GM08714 (cell line): ENCODE data around the gene SPATA31E1.
"Not testable (repeated sequence)": the region's sequence is repeated elsewhere in the genome, so short reads cannot be mapped to it uniquely, and the experiment has no call there.

Experiments
- H3K4me3 ChIP-seq: fragments of 200-500 bp; sonication (Bioruptor generic); 2 replicates; pipeline ENCODE4 v1.5.1; 2014; ENCODE audit warnings: mild to moderate bottlenecking, low read length, inconsistent platforms

SPATA31E1 gene

GRCh38 chr9:87929152-87929551, 46.5 kb downstream of the SPATA31E1 start:
- H3K4me3 ChIP-seq = not testable (repeated sequence)

- not testable (repeated sequence) for H3K4me3 ChIP-seq
Observed at GRCh38 chr9:87934444-87934843, 51.8 kb downstream of the SPATA31E1 start.

- not testable (repeated sequence) for H3K4me3 ChIP-seq
Observed at GRCh38 chr9:87937352-87937751, 54.7 kb downstream of the SPATA31E1 start.

- H3K4me3 ChIP-seq = not testable (repeated sequence)
Observed at GRCh38 chr9:87937918-87938317, 55.2 kb downstream of the SPATA31E1 start.

GRCh38 chr9:87938336-87938735, 55.7 kb downstream of the SPATA31E1 start:
- not testable (repeated sequence) for H3K4me3 ChIP-seq
